ENCODE results near the gene CNTN4.

- TF ChIP-seq, protein P1, sequence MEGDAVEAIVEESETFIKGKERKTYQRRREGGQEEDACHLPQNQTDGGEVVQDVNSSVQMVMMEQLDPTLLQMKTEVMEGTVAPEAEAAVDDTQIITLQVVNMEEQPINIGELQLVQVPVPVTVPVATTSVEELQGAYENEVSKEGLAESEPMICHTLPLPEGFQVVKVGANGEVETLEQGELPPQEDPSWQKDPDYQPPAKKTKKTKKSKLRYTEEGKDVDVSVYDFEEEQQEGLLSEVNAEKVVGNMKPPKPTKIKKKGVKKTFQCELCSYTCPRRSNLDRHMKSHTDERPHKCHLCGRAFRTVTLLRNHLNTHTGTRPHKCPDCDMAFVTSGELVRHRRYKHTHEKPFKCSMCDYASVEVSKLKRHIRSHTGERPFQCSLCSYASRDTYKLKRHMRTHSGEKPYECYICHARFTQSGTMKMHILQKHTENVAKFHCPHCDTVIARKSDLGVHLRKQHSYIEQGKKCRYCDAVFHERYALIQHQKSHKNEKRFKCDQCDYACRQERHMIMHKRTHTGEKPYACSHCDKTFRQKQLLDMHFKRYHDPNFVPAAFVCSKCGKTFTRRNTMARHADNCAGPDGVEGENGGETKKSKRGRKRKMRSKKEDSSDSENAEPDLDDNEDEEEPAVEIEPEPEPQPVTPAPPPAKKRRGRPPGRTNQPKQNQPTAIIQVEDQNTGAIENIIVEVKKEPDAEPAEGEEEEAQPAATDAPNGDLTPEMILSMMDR (IDR thresholded peaks at IDR 0.05) = no peak
- TF ChIP-seq POLR2A (IDR thresholded peaks at IDR 0.05) = no peak
Measured at GRCh38 chr3:2218375-2218774, 119.7 kb downstream of the CNTN4 start.
